Tibial nerve (tissue), 4 donors: ENCODE results near the gene AGBL1. TPM values are rescaled to one million over a fixed set of nuclear protein-coding genes. Genes with fewer than 3 reads are reported as not detected.

Source experiments
- DNase-seq, 2 donors: peaks; one replicate each; pipeline ENCODE4 v3.0.0-alpha.2; 2019; ENCODE audit warnings: low spot score in 2 of 2
- H3K27ac ChIP-seq, 4 donors: fragments of 200-600 bp; sonication (generic) in 3 of 4; one replicate each; pipeline ENCODE4 v1.5.1; 2017 to 2019; ENCODE audit warnings: mild to moderate bottlenecking in 1 of 4
- H3K27me3 ChIP-seq, 2 donors: fragments of 200-600 bp; sonication (generic) in 1 of 2; one replicate each; pipeline versions ENCODE4 v1.5.1 to v1.6.0; 2017 to 2019
- H3K36me3 ChIP-seq, 3 donors: fragments of 200-600 bp; sonication (generic); one replicate each; pipeline ENCODE4 v1.5.1; 2018 to 2019
- H3K4me1 ChIP-seq, 4 donors: fragments of 200-600 bp; sonication (generic) in 3 of 4; one replicate each; pipeline ENCODE4 v1.5.1; 2017 to 2019
- H3K4me3 ChIP-seq, 4 donors: fragments of 200-600 bp; sonication (generic) in 3 of 4; one replicate each; pipeline ENCODE4 v1.5.1; 2017 to 2019; ENCODE audit warnings: mild to moderate bottlenecking in 1 of 4, moderate library complexity in 1 of 4
- H3K9me3 ChIP-seq, 4 donors: fragments of 200-600 bp; sonication (generic) in 3 of 4; one replicate each; pipeline ENCODE4 v1.5.1; 2017 to 2019
- EP300 ChIP-seq, 2 donors: sonication (generic); formaldehyde crosslinking; IDR thresholded peaks; one replicate each; pipeline ENCODE4 v1.6.1; 2017; ENCODE audit warnings: antibody characterized with exemption in 2 of 2, mild to moderate bottlenecking in 1 of 2
- POLR2A ChIP-seq, 2 donors: fragments of 450-650 bp; IDR thresholded peaks; one replicate each; pipeline ENCODE4 v1.6.1; 2017; ENCODE audit warnings: antibody characterized with exemption in 2 of 2, mild to moderate bottlenecking in 2 of 2, moderate library complexity in 2 of 2
- WGBS, 2 donors: methylation state at CpG; one replicate each; pipeline ENCODE4 v1.1.5; 2018; 5-methylcytosine and 5-hydroxymethylcytosine counted together
- total RNA-seq, 4 donors: library from RNA; depleted of rRNA; stranded (reverse); fragments of >200 nt; gene quantifications; one replicate each; pipeline ENCODE4 v1.1.0, GENCODE V29; 2016
- TF ChIP-seq, protein P1 (sequence below), 5 experiments: fragments of 200-600 bp in 3 of 5; fragments of 450-650 bp in 2 of 5; sonication (generic) in 3 of 5; IDR thresholded peaks; one replicate each; pipeline ENCODE4 v1.5.1; 2016 to 2019; ENCODE audit warnings: antibody characterized with exemption in 5 of 5, mild to moderate bottlenecking in 3 of 5, moderate library complexity in 2 of 5

Gene AGBL1
- total RNA-seq, 4 donors from 2014 or later, result under 0.01 to 1.2 (median 0.21) TPM; not detected in 1

DNA sequence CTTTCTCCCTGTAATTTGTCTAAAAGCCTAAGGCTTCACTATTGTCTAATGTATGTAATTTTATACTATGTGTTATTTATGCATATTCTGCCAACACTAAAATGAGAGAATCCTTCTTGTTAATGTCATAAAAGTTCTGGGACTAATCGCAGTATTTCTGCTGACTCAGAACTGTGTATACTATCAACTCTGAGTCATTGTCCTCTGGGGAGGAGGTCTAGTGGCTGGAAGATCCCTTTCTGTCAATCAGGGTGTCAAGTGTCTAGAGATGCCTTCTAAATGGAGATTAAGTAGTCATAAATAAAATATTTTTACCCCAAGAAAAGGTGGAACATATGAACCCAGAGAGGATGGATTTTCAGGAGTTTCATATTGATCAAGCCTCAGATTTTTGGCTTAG is 473.4 kb downstream of the AGBL1 start:
- TF ChIP-seq, protein P1, sequence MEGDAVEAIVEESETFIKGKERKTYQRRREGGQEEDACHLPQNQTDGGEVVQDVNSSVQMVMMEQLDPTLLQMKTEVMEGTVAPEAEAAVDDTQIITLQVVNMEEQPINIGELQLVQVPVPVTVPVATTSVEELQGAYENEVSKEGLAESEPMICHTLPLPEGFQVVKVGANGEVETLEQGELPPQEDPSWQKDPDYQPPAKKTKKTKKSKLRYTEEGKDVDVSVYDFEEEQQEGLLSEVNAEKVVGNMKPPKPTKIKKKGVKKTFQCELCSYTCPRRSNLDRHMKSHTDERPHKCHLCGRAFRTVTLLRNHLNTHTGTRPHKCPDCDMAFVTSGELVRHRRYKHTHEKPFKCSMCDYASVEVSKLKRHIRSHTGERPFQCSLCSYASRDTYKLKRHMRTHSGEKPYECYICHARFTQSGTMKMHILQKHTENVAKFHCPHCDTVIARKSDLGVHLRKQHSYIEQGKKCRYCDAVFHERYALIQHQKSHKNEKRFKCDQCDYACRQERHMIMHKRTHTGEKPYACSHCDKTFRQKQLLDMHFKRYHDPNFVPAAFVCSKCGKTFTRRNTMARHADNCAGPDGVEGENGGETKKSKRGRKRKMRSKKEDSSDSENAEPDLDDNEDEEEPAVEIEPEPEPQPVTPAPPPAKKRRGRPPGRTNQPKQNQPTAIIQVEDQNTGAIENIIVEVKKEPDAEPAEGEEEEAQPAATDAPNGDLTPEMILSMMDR (IDR thresholded peaks at IDR 0.05), result no peak
- TF ChIP-seq EP300 (IDR thresholded peaks at IDR 0.05), result no peak
- TF ChIP-seq POLR2A (IDR thresholded peaks at IDR 0.05), result no peak
- Histone ChIP-seq H3K4me3 (no peak overlapping the region), H3K27ac (no peak overlapping the region), H3K27me3 (no peaks in the 10 kb centered on the region), H3K36me3 (no peaks in the 10 kb centered on the region), H3K9me3 (peaks cover 0 to 8% (median 0%) of the 10 kb centered on the region in 4 donors), H3K4me1 (no peaks in the 10 kb centered on the region)
- WGBS, 2 donors, result 50 to 54% methylated on average over 1 of the region's 1 CpG
- no peak for DNase-seq

DNA sequence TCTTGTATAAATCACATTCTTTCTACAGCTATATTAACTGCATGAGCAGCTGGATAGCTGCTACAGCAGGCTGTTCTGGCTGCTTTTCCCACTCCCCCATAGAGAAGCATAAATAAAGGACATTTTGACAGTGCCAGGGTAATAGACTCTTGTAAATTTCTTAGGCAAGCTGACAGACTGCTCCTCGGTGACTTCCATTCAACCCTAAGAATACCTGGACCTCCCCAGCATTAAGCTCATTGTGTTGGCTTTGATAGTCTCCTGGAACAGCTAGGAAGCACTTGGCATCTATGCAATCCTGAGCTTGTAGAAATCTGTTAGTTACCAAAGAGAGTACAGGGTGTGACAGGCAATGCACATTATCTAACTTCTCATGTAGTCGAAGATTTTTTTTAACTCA is 475.4 kb downstream of the AGBL1 start:
- WGBS, 2 donors, result 43 to 53% methylated on average over 2 of the region's 2 CpGs
- no peak overlapping the region for H3K27ac ChIP-seq
- H3K27me3 ChIP-seq, result no peaks in the 10 kb centered on the region
- no peaks in the 10 kb centered on the region for H3K4me1 ChIP-seq
- no peak for TF ChIP-seq EP300 (IDR thresholded peaks at IDR 0.05)
- no peak for TF ChIP-seq POLR2A (IDR thresholded peaks at IDR 0.05)
- TF ChIP-seq, protein P1 (IDR thresholded peaks at IDR 0.05), result no peak
- H3K9me3 ChIP-seq, result peaks cover 0 to 8% (median 0%) of the 10 kb centered on the region in 4 donors
- H3K4me3 ChIP-seq, result no peak overlapping the region
- H3K36me3 ChIP-seq, result no peaks in the 10 kb centered on the region
- DNase-seq, result no peak

DNA sequence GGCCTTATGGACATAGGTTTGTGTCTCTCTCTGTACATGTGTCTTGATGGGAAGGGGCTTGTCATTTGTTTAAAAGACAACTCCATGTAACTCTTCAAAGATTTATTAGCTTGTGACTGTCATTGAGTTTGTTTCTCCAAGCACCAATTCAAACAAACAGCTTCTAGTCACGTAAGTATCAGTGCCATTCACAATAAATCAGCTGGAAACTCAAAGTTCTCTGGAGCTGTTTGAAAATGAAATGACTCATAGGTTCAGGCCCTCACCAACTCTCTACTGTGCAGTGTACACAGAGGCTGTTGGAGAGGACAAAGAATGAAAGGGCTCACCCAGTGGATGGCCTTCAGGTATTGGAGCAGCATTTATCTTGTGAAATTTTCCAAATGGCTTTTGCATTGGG is 476.3 kb downstream of the AGBL1 start:
- 31 to 38% methylated on average over 1 of the region's 1 CpG for WGBS, 2 donors
- H3K9me3 ChIP-seq, result peaks cover 0 to 8% (median 0%) of the 10 kb centered on the region in 4 donors

DNA sequence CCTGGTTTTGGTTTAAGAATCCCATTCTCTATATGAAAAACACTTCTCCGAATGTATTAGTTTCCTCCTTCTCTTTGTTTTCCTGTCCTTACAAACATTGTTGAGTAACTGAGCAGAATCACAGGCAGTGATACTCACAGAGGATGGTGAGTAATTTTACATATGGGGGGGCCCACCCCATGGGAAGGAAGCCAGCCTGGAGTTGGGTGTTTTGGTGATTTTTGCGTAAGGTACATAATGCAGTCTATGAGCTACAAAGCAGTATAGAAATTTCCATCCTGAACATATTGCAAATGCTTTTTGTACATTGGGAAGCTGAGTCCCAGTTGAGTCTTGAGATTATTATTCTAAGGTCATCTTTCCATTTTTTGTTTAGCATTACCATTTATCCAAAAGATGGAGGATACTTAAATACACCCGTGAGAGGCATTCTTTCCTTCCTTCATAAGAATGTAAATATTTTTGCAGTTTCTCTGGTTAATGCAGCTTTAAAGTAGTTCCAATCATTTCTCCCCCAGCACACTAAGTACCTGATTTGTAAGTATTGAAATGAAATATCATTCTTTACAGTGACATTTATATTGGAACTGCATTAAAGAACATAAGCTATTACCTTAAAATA is 476.8 kb downstream of the AGBL1 start:
- no peak overlapping the region for H3K27ac ChIP-seq
- no peaks in the 10 kb centered on the region for H3K4me1 ChIP-seq
- no peak for DNase-seq
- WGBS, 2 donors, result 71 to 77% methylated on average over 3 of the region's 3 CpGs
- no peak overlapping the region for H3K4me3 ChIP-seq
- peaks cover 0 to 6% (median 0%) of the 10 kb centered on the region in 4 donors for H3K9me3 ChIP-seq
- TF ChIP-seq, protein P1 (IDR thresholded peaks at IDR 0.05), result no peak
- TF ChIP-seq POLR2A (IDR thresholded peaks at IDR 0.05) (no peak), EP300 (IDR thresholded peaks at IDR 0.05) (no peak)
- no peaks in the 10 kb centered on the region for H3K27me3 ChIP-seq
- no peaks in the 10 kb centered on the region for H3K36me3 ChIP-seq

More for the DNA sequence above, 476.3 kb downstream of the AGBL1 start:
- no peak for DNase-seq
- Histone ChIP-seq H3K27me3 (no peaks in the 10 kb centered on the region), H3K4me3 (no peak overlapping the region), H3K27ac (no peak overlapping the region), H3K36me3 (no peaks in the 10 kb centered on the region), H3K4me1 (no peaks in the 10 kb centered on the region)
- no peak for TF ChIP-seq POLR2A (IDR thresholded peaks at IDR 0.05)
- no peak for TF ChIP-seq EP300 (IDR thresholded peaks at IDR 0.05)
- TF ChIP-seq, protein P1 (IDR thresholded peaks at IDR 0.05), result no peak

DNA sequence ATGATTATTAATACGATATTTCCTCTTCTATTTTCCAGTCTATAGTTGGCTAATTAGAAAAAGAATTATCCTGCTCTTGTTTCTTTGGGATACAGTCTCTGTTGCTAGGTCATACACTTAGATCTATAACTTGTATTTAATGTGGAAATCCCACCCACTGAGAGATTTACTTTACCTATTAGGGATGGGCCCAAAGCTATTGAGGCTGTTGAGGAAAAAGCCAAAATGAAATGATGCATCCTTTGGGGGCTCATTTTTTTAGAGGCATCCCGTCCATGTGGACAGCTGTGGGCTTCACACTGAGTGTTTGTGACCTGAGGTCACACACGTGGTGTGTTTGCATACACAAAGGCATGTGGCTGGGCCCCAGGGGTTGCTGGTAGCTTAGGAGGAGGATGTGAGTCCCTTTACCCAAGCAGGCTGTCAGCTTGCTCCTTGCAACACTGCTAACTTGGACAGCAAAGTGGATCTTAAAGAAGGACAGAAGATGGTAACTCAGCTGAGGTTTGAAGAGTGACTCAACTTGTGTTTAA is 477.4 kb downstream of the AGBL1 start:
- no peak for DNase-seq
- WGBS, 2 donors, result 45 to 51% methylated on average over 3 of the region's 3 CpGs
- TF ChIP-seq POLR2A (IDR thresholded peaks at IDR 0.05) (no peak), EP300 (IDR thresholded peaks at IDR 0.05) (no peak)
- TF ChIP-seq, protein P1 (IDR thresholded peaks at IDR 0.05), result no peak

More for the DNA sequence above, 477.4 kb downstream of the AGBL1 start:
- H3K9me3 ChIP-seq, result peaks cover 0 to 5% (median 0%) of the 10 kb centered on the region in 4 donors
- no peaks in the 10 kb centered on the region for H3K36me3 ChIP-seq
- no peaks in the 10 kb centered on the region for H3K4me1 ChIP-seq
- H3K27me3 ChIP-seq, result no peaks in the 10 kb centered on the region
- H3K4me3 ChIP-seq, result no peak overlapping the region
- no peak overlapping the region for H3K27ac ChIP-seq
